Uterus (tissue), 2 donors: ENCODE data around the gene RNF115.

Experiments
- CTCF ChIP-seq, 4 experiments: fragments of 200-600 bp in 2 of 4; fragments of 450-650 bp in 2 of 4; sonication (generic) in 2 of 4; IDR thresholded peaks; one replicate each; pipeline ENCODE4 v1.5.1; 2016 to 2019; ENCODE audit warnings: antibody characterized with exemption in 4 of 4, mild to moderate bottlenecking in 2 of 4, moderate library complexity in 1 of 4
- POLR2A ChIP-seq, 2 donors: fragments of 450-650 bp; IDR thresholded peaks; one replicate each; pipeline ENCODE4 v1.6.1; 2016; ENCODE audit warnings: antibody characterized with exemption in 2 of 2, mild to moderate bottlenecking in 1 of 2, moderate library complexity in 1 of 2

- TF ChIP-seq CTCF (IDR thresholded peaks at IDR 0.05) (no peak), POLR2A (IDR thresholded peaks at IDR 0.05) (no peak)
Measured at GRCh38 chr1:145795257-145795881, 28.5 kb downstream of the RNF115 start.
